K562 (cell line): ENCODE measurements around the gene PXN. TPM values are rescaled to one million over a fixed set of nuclear protein-coding genes. Genes with fewer than 3 reads are reported as not detected.

Source experiments
- ARID2 ChIP-seq: fragments of 450-650 bp; IDR thresholded peaks from 2 replicates; pipeline ENCODE4 v1.6.1; 2017; ENCODE audit warnings: antibody characterized with exemption, mild to moderate bottlenecking
- ARID3B ChIP-seq: fragments of 250-450 bp; sonication (Bioruptor Pico); IDR thresholded peaks from 2 replicates; pipeline ENCODE4 v1.4.0; 2020; ENCODE audit warnings: borderline replicate concordance
- ASH1L ChIP-seq: fragments of 450-650 bp; IDR thresholded peaks from 2 replicates; pipeline ENCODE4 v1.6.1; 2018; ENCODE audit warnings: borderline replicate concordance, mild to moderate bottlenecking, low read depth; ENCODE audit not compliant: partially characterized antibody
- ATF1 ChIP-seq, 2 experiments: fragments of 450-650 bp in 1 of 2; IDR thresholded peaks; 2 replicates each; pipeline ENCODE4 v1.6.1; 2016; ENCODE audit warnings: missing compliant biosample characterization in 1 of 2, missing genetic modification characterization in 1 of 2
- CBX2 ChIP-seq: fragments of 200-600 bp; sonication (generic); IDR thresholded peaks from one replicate; pipeline ENCODE4 v1.6.1; 2012; ENCODE audit warnings: mild to moderate bottlenecking, low read length, inconsistent platforms; ENCODE audit not compliant: insufficient read depth, poor library complexity, severe bottlenecking
- FOXJ3 ChIP-seq: sonication (generic); formaldehyde crosslinking; IDR thresholded peaks from 2 replicates; pipeline ENCODE4 v1.4.0; 2020; ENCODE audit warnings: mild to moderate bottlenecking, missing genetic modification reagents
- HSF4 ChIP-seq: fragments of 250-450 bp; sonication (Bioruptor Pico); IDR thresholded peaks from 2 replicates; pipeline ENCODE4 v2.1.2; 2022; ENCODE audit warnings: mild to moderate bottlenecking, moderate library complexity, borderline replicate concordance
- KAT7 ChIP-seq: sonication (generic); formaldehyde crosslinking; IDR thresholded peaks from 2 replicates; pipeline ENCODE4 v1.8.0; 2022; ENCODE audit warnings: missing genetic modification reagents, mild to moderate bottlenecking, borderline replicate concordance
- MAZ ChIP-seq, 2 experiments: fragments of 450-650 bp in 1 of 2; sonication (generic) in 1 of 2; formaldehyde crosslinking; IDR thresholded peaks in 1 of 2; conservative IDR thresholded peaks in 1 of 2; 2 replicates each; pipeline versions ENCODE4 v1.4.0 to v1.5.0; 2020; ENCODE audit warnings: mild to moderate bottlenecking in 1 of 2, missing genetic modification reagents in 1 of 2
- MBD2 ChIP-seq: sonication (generic); IDR thresholded peaks from 2 replicates; pipeline ENCODE4 v1.6.1; 2016; ENCODE audit warnings: low read depth, borderline replicate concordance
- NCOR1 ChIP-seq: fragments of 450-650 bp; IDR thresholded peaks from 2 replicates; pipeline ENCODE4 v1.6.1; 2016; ENCODE audit warnings: mild to moderate bottlenecking, moderate library complexity
- POLR2B ChIP-seq: fragments of 450-650 bp; IDR thresholded peaks from 2 replicates; pipeline ENCODE4 v1.6.1; 2018; ENCODE audit warnings: low read depth; ENCODE audit not compliant: partially characterized antibody
- POU5F1 ChIP-seq: fragments of 150-350 bp; IDR thresholded peaks from 2 replicates; pipeline ENCODE4 v1.6.1; 2014; ENCODE audit warnings: borderline replicate concordance, low read length, low read depth, mild to moderate bottlenecking; ENCODE audit not compliant: partially characterized antibody
- RBM22 ChIP-seq: fragments of 200-400 bp; formaldehyde crosslinking; IDR thresholded peaks from 2 replicates; pipeline ENCODE4 v1.6.1; 2018; ENCODE audit warnings: low read length, low read depth; ENCODE audit not compliant: poor library complexity, severe bottlenecking
- SREBF2 ChIP-seq: sonication (generic); formaldehyde crosslinking; IDR thresholded peaks from 2 replicates; pipeline ENCODE4 v1.4.0; 2020; ENCODE audit warnings: mild to moderate bottlenecking, missing genetic modification reagents
- TCFL5 ChIP-seq: fragments of 250-450 bp; sonication (Bioruptor Pico); conservative IDR thresholded peaks from 2 replicates; pipeline ENCODE4 v1.6.1; 2021; ENCODE audit warnings: mild to moderate bottlenecking, moderate library complexity, matching md5 sums
- TRIM28 ChIP-seq: fragments of 450-650 bp; IDR thresholded peaks from 2 replicates; pipeline ENCODE4 v1.6.1; 2017
- ZC3H11A ChIP-seq: IDR thresholded peaks from 2 replicates; pipeline ENCODE4 v1.6.1; 2012; ENCODE audit warnings: low read depth, low read length, improper control_type of control experiment
- ZC3H8 ChIP-seq: fragments of 450-650 bp; IDR thresholded peaks from 2 replicates; pipeline ENCODE4 v1.6.1; 2017
- ZNF165 ChIP-seq: fragments of 250-450 bp; sonication (Bioruptor Pico); IDR thresholded peaks from 2 replicates; pipeline ENCODE4 v1.4.0; 2020; ENCODE audit warnings: borderline replicate concordance
- ZNF79 ChIP-seq: fragments of 250-450 bp; sonication (Bioruptor Pico); IDR thresholded peaks from 2 replicates; pipeline ENCODE4 v1.4.0; 2020; ENCODE audit warnings: low read depth, mild to moderate bottlenecking, moderate library complexity
- ZSCAN32 ChIP-seq: fragments of 450-650 bp; formaldehyde crosslinking; IDR thresholded peaks from 2 replicates; pipeline ENCODE4 v1.4.0; 2020; ENCODE audit warnings: mild to moderate bottlenecking, moderate library complexity
- polyA plus RNA-seq, 8 experiments: library from polyadenylated mRNA; depleted of rRNA in 4 of 8; stranded (reverse) in 5 of 8; unstranded in 3 of 8; fragments of >200 nt; fragmentation: Nextera tagmentation in 2 of 8; fragmentation: Illumina TruSeq in 1 of 8; extraction: Ambion mirVana in 2 of 8; extraction: Trizol in 1 of 8; gene quantifications; 2 replicates each; pipeline versions ENCODE4 v1.2.1 to v1.2.3, GENCODE V29; 2011 to 2014; ENCODE audit warnings: inconsistent platforms in 1 of 8, missing spikeins in 1 of 8
- total RNA-seq, 7 experiments: library from RNA; depleted of rRNA in 6 of 7; stranded (reverse); fragments of >200 nt in 6 of 7; fragmentation: Illumina TruSeq in 2 of 7; extraction: Trizol in 2 of 7; gene quantifications; 2 replicates each; pipeline versions ENCODE4 v1.2.1 to v1.2.3, GENCODE V29; 2011 to 2021; ENCODE audit warnings: low replicate concordance in 1 of 7
- TF ChIP-seq, protein P1 (sequence below): fragments of 250-450 bp; sonication (Bioruptor Pico); IDR thresholded peaks from 2 replicates; pipeline ENCODE4 v1.8.0; 2021; ENCODE audit warnings: mild to moderate bottlenecking, moderate library complexity
- TF ChIP-seq, protein P2 (sequence below): fragments of 250-450 bp; sonication (Bioruptor Pico); IDR thresholded peaks from 2 replicates; pipeline ENCODE4 v1.8.0; 2021; ENCODE audit warnings: moderate library complexity, mild to moderate bottlenecking, inconsistent platforms

The PXN gene
- total and polyA plus RNA-seq, 9 of the 15 experiments (the other 6 are each of a cell fraction or from before 2014, with no cell fraction given): 4.0 to 74.1 (median 18.6) TPM

DNA sequence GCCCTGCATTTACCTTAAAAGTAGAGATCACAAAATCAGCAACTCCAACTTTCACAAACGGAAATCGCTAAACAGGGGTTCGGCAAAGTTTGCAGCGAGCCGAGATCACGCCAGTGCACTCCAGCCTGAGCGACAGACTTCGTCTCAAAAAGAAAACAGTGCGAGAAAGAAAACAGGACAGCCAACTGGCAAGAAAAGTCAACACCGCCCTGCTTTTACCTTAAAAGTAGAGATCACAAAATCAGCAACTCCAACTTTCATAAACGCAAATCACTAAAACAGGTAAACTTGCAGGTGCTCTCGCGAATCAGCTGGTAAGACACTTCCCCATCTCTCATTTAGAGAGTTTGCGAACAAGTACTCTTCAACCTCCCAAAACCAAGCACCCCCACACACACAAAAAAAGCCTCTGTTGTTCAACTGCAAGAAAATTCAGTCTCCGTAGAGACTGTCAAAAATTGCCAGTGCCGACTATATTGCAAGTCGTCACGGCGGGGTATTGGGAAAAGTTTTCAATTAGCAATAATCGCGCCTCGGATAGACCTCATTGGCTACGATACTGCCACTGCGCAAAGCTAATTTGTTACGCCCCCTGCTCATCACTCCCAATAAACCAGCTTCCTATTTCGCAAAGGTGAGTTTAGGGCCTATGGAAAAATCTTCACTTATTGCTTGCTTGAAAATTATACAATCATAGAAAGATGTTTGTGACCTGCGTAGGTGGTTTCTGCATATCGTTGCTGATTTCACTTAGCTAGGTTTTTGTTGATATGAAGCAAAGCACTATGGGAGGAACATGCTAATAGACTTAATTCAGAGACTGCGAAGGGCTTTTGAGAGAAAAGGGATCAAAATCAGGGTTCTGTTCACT lies 27.4 kb upstream of the PXN start, which contains the start of gene RNU4-1 (continued):
- TF ChIP-seq, protein P1, sequence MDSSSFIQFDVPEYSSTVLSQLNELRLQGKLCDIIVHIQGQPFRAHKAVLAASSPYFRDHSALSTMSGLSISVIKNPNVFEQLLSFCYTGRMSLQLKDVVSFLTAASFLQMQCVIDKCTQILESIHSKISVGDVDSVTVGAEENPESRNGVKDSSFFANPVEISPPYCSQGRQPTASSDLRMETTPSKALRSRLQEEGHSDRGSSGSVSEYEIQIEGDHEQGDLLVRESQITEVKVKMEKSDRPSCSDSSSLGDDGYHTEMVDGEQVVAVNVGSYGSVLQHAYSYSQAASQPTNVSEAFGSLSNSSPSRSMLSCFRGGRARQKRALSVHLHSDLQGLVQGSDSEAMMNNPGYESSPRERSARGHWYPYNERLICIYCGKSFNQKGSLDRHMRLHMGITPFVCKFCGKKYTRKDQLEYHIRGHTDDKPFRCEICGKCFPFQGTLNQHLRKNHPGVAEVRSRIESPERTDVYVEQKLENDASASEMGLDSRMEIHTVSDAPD (CRISPR knock-in tag): no peak
- no peak for TF ChIP-seq ATF1 (CRISPR knock-in tag; IDR thresholded peaks at IDR 0.05)
- TF ChIP-seq ATF1 (tag; IDR thresholded peaks at IDR 0.05): peak; percentile 24
- TF ChIP-seq, protein P2, sequence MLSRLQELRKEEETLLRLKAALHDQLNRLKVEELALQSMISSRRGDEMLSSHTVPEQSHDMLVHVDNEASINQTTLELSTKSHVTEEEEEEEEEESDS (CRISPR knock-in tag): peak; percentile 97
- TF ChIP-seq ZNF79 (CRISPR knock-in tag): no peak
- TF ChIP-seq RBM22: no peak
- peak; percentile 98 for TF ChIP-seq ZC3H8
- no peak for TF ChIP-seq POU5F1
- TF ChIP-seq FOXJ3 (CRISPR knock-in tag): no peak
- TF ChIP-seq ZNF165 (CRISPR knock-in tag): no peak
- no peak for TF ChIP-seq ZC3H11A
- no peak for TF ChIP-seq HSF4 (CRISPR knock-in tag)
- no peak for TF ChIP-seq TCFL5 (CRISPR knock-in tag)
- peak in 1 of 2 experiments; percentile 82; a peak in 3 of 4 replicates for TF ChIP-seq MAZ (CRISPR knock-in tag; conservative IDR thresholded peaks at IDR 0.05 in 1 of 2, IDR thresholded peaks at IDR 0.05 in 1 of 2)
- no peak for TF ChIP-seq ZSCAN32
- TF ChIP-seq NCOR1: peak; percentile 94
- peak; percentile 99 for TF ChIP-seq POLR2B
- TF ChIP-seq CBX2: no peak
- no peak for TF ChIP-seq SREBF2
- peak; percentile 95 for TF ChIP-seq MBD2
- TF ChIP-seq TRIM28: 0 out of 2 replicates have a peak, but pooled peaks have one; percentile 19
- TF ChIP-seq ARID2: no peak
- TF ChIP-seq KAT7: no peak; the same call in 1 of the 2 replicates
- TF ChIP-seq ARID3B (CRISPR knock-in tag): no peak
- TF ChIP-seq ASH1L: peak; percentile 71
